ENCODE measurements around the gene TRMT1.

TRMT1 gene

DNA sequence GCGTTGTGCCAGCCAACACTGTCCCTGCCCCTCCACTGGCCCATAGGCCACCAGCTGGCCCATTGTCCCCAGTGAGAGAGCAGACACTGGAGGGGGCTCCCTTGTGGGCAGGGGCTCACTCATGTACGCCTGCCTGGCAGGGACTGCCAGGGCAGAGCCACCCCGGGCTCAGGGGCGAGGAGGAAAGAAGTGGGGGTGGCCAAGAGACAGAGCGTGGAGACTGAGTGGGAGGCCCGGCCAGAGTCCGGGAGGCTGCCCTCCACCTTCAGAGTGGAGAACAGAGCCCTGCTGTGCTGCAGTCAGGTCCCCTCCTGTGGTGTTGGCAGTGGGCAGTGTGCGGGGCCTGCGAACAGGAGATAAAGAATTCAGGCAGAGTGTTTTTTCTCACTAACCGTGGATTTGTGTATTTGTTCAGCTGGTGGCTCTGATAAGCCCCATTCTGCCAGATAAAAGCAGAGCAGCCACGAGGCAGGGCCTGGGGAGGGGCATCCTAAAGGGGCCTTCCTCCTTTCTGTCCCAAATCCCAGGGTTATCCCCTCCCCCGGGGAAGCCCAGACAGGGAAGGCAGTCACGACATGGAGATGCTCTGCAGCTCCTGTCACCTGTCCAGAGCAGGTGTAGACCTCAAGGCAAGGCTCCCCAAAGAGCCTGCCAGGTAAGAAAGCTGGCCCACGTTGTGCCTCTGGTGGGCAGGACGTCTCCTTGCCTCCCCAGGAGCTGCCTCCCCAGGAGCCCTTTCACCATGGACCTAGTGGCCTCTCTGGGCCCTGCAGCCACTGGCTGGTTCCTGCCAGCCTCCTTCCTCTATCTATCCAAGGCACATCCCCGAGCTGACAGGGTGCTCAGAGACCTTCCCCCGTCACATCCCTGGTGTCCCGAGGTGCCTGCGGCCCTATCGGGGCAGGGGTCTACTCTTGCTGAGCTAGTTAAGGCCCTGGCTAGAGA is 46.9 kb downstream of the TRMT1 start:
- no peak for DNase-seq

DNA sequence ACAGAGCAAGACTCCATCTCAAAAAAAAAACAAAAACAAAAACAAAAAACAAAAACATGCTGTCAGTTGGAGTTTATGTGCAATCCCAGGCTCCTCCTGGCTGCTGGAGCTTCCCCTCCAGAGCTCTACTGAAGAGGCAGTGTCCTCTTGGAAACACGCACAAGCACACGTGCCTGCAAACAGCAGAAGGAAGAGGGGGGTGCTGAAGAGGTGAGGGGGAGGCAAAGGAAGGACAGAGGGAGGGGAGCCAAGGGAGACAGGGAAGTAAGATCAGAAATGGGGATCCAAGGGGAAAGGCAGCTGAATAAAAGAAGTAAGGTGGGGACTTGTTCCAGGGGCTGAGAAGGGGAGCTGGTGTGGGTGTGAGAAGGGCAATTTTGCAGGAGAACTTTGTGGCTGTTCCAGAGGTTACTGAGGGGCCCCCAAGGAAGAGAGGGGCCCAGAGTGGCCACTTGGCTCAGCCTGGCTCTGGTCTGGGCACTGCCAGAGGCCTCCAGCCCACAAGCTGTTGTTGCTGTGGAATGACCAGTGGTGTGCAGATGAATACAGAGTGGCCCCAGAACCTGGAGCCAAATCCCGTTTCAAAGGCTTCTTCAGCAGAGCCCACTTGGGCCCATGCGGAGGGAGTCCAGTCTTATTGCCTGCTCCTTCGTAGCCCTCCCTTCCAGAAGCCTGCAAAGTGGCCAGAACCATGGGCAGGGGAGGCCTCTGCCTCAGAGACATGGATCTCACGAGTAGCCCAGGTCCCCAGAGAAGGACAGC is 48.3 kb downstream of the TRMT1 start:
- DNase-seq = no peak

DNA sequence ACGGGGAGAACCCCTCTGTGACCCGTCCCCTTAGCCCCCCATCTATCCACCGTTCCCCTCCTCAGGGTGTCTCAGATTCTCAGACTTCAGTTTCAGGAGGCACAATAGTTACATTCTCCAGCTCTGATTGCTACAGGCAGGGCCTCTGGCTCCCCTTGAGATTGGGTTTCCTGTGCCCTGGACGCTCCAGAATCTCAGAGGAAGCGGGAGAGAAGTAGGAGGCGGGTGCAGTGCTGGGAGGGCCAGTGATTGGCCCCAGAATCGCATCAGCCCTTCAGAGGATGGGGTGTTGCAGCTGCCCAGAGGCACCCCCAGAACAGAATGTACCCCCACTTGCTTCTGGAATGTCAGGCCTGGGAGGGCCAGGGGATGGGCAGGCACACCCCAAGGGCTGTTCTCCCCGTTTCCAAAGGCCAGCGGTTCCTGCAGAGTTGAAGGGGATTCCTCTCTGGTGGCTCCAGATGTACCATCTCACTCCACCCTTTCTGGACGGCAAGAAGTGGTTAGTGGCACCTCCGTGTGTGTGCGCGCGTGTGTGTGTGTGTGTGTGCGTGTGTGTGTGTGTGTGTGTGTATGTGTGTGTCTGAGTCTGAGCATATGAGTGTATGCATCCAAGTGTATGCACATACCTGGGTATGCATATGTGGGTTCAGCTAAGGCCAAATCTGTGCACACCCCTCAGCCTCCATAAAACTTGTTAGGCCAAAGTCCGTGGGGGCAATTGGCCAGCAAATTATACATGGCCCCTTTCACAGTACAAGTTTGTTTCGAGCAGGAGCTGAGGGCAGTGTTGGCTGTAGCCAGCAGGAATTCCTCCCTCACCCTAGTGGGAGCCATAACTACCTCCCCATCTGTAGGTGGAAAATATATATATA is 49.4 kb downstream of the TRMT1 start:
- no peak for DNase-seq

DNA sequence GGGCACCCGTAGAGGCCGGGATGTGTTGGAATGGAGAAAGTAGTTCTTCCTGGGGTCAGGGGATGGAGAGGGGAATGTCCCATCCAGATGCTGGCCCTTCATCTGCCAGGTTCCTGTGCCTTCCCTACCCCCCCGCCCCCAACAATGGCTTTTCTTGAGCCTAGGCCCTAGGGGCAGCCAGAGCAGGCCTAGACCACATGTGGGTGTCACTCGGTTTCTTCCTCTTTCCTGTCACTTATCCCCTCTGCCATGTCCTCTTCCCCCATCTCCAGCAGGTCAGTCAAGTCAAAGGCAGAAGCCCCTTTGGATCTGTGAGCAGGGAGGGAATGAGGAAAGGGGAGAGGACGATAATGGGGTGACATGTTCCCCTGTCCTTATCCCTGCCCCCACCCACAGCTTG is 50.3 kb downstream of the TRMT1 start:
- DNase-seq = no peak

DNA sequence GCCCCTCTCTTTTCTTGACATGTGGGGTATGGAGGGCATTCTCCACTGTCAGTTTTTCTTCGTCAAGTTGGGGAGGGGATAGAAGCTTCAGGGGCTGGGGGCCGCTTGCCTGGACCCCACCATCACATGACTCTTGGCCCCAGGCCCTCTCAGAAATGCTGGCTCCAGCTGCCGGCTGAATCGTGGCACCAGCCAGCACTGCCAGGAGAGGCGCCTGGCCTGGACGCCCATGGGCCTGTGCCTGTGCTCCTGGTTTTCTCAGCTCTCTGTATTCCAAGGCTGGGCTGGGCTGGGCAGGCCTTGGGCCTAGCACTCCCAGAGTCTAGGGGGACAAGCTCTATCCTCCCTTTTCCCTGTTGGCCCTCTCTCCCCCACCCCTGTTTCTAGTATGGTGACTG is 52.4 kb downstream of the TRMT1 start:
- DNase-seq = no peak

DNA sequence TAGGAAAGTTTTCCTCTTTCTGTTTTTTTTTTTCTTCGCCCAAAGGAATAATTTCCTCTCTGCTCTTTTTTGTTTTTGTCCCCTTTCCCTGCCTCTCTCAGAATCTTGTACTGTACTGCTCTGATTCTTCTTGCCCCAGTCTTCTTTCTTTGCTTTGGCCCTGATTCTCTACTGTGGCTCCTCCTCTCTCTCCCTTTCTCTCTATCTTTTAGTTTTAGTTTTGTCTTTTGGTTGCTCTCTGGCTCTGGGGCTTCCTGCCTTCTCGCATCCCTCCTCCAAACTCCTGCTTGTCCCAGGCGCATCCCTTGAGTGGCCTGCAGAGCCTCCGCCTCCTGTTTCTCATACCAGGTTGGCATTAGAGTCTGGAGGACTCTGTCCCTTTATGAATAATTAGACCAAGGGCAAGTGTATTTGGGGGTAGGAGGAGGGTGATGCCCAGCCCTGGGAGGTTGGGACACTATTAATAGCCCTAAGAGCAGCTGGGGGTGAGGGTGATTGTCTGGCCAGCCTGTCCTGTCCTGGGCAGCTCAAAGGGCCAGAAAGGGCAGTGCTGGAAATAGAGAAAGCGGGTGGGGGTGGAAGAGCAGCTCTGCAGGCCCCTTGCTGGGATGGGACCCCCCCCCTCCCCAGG is 53.0 kb downstream of the TRMT1 start:
- no peak for DNase-seq

DNA sequence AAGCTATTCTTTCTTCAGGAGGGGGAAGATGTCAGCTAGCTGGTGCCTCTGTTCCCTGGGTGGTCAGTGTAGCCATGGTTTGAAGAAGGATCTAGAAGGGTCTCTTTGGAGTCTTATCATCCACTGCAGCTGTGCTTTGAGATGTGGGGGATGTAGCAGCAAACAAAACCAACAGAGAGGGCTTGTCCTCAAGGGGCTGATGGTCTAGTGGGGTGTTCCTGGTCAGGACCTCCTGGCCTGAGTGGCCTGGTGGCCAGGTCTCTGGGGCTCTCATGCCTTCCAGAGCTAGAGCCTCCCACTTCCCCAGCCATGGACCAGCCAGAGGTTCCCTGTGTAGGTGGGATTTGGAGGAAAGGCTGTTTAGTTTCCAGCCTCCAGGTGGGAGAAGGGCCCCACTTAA is 54.2 kb downstream of the TRMT1 start:
- DNase-seq = no peak

DNA sequence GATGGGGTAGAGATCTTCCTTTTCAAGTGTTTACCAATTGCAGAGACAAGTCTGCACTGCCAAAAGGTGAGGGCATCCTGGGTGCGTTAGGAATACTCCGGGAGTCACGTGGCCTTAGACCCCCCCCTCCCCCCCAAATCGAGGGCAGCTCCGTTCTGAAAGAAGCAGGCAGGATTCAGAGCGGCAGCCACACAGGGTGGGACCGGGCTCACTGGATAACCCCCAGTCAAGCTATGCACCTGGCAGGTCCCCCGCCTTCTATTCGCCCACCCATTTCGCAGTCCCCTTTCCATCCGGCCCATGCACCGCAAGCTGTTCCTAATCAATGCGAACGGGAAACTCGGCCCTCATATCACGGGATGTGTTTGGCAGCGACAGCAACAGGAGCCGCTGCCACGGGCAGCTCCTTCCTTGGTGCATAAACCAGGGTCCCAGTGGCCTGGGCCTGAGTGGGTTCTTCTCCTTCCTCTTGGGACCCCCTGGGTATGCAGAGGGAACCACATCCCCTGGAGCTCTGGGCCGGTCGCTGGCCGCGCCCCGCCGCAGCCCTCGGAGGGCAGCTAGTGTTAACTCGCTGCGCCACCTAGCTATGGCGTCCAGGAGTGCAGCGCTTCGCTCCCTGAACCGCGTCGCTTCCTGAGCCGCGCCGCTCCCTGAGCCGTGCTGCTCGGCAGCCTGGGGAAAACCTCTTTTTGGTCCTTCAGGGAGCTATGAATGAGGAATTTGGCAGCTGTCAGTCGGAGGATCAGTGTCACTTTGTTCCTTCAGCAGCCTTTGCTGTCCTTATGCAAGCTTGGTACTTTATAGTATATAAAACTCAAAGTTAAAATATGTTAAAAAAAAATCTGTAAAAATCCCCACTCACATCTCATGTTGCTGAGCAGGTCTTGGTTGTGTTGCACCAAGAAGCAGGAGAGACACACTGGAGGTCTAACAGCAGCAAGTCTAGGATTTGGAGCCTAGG is 55.3 kb downstream of the TRMT1 start:
- DNase-seq = peak; percentile 93

DNA sequence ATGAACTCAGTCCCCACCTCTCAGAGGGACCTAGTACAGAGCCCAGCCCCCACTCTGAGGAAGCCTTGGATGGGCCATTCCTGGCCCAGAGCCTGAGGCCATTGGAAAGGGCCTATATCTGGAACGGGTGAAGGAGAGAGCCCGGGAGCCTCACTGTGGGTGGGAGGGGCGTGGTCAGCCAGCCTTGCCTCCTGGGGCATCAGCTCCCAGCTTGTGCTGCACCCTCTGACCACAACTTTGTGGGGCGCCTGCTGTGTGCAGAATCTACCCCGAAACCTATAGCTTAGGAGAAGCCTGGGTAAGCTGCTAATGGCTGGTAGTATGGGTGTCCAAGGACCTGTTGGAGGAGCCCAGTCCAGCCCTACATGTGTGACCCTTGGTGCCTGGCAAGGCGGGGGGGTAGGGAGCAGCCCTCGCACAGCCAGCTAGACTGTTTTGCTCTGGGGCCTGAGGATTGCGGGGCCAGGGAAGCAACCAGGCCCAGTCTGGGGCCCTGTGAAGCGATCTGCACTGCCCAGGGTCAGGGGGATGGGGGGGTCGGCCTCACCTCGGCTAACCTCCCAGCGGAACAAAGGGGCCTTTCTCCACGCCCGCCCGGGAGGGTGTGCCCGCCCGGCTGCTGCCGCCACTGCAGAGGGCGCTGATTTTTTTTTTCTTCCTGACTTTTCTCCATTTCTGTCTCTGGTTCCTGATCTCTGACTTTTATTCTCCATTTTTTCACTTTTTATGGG is 56.1 kb downstream of the TRMT1 start:
- no peak for DNase-seq

DNA sequence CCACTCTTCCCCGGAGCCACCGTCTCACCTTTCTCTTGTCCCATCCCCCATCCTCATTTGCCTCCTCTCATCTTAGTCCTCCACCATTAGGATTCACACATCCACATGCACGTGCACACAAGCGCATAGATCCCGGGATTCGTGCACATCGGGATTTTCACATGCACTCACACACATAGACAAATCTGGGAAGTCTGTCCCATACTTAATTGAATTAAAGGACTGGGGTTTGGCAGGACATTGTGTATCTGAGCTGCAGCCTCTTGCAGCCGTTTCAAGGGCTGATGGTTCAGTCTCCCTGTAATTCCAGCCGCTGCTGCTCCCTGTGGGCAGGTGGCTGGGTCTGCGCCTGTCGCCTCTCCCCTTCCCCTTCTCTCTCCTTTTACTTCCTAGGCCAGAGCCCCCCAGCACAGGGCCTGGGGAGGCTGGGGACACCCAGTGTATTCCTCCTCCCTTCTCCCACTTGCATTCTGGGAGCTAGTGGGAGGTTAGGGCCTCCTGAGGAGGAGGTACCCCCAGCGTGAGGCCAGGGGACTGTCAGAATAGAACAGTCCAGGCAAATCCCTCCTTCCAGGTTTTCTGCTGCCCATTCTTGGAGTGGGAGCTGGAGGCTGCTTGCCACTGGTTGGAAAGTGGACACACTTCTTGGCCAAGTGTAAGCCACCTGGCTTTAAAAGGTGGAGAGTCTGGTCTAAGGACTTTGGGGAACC is 57.4 kb downstream of the TRMT1 start:
- no peak for DNase-seq

DNA sequence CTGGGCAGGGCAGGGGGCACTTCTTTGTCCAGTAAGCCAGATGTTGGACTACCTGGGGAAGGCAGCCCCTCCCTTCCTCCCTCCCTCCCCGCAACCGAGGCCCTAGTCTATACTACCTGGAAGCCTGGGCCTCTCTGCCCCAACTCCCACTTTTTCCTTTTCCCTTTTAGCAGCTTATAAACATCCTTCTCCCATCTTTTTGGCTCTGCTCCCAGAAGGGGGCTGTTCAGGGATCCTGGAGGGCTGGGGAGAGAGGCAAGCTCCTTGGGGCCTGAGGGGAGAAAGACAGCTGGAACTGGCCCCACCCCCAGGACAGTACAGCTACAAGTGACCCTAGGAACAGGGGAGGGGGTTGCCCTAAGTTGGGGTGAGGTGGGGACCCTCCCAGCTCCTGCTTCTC is 58.8 kb downstream of the TRMT1 start:
- no peak for DNase-seq

DNA sequence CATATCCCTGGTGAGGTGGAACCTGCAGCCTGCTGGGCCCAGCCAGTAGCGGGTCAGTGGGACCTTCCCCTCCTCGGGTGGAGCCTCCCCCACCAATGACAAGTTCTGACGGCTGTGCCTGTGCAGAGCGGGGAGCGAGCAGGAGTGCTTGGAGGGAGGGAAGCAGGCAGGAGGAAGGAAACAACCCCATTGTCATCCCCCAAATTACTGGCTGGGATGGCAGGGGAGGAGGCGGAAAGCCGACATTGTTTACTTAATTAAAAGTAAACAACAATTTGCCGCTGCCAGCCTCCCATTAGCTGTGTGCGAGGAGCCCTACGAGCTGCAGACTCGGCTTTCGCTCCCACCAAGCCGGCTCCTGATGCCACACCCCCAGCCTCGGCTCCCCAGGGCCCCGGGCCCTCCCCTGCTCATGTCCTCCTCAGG is 59.4 kb downstream of the TRMT1 start:
- DNase-seq = no peak

DNA sequence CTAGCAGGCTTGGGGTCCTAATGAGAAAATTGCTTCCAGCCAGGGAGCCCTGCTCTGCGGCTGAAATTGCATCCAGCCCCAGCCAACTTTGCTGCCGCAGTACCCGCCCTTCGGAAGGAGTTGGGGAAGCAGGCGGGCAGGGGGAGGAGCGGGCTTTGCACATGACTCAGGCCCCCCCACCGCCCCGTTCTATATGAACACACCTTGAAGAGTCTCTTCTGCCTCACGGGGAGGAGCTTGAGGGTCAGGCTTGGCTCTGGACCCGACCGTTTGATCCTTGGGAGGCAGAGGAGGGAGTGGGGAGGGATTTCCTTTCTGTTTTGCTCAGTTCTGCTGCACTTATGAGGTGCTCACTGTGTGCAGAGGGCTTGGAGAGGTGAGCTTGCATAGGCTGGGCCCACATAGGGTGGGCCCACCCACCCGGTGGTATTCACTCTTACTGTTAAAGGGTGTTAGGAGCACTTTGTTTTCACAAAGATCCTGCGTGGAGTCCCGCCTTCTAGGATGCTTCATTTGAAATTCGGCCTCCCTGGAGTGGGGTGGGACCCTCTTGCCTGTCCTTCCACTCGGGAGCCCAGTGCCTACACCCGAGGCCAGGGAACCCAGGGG is 60.4 kb downstream of the TRMT1 start:
- no peak for DNase-seq

DNA sequence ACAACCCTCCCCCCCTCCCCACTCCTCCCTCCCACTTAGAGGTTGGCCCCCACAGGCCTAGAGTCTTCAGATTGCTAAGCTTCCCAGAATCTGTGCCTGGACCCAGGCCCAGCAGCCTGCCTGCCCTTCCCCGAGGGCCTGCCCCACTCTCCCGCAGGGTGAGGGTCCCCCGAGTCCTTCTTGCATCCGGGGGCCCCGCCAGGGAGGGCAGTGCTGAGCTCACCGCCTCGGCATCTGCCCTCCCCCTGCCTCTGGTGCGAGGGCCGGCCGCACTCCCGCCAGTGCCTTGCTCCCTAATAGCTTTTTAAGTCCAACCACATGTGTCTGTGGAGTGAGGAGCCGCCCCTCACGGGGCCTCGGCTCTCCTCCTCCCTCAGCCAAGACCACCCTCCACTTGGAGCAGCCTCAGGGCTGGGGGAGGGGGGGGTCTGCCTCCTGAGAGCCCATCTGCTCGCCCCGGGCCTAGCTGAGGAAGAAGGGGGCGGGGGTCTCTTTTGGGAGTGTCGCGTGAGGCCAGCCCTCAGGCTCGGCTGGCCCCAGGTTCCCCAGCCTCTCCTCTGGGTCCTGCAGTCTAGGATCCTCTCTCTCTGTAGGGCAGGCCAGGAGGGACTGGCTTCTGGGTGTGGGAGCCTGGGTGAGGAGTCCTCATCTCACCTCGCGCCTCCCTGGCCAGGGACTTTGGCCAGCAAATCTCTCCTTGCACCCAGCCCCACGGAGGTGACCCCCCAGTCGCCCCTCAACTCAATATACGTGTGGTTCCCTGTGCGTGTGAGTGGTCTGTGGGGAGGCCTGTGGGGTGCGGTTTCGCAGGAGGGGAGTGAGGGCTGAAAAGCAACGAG is 61.1 kb downstream of the TRMT1 start:
- no peak for DNase-seq
